Left forelimb (tissue), 1 donor: ENCODE measurements around the gene CSRP2.
A peak's percentile ranks its signal among the peaks of the same experiment; 100 is the strongest.

Experiments
- DNase-seq: peaks from one replicate; pipeline ENCODE4 v3.0.0-alpha.2; 2018; ENCODE audit warnings: low spot score

Gene CSRP2

GRCh38 chr12:76891609-76892008, 12.8 kb upstream of the CSRP2 start:
- no peak for DNase-seq

- DNase-seq: no peak
Observed at GRCh38 chr12:76890151-76891143, 11.6 kb upstream of the CSRP2 start.

DNA sequence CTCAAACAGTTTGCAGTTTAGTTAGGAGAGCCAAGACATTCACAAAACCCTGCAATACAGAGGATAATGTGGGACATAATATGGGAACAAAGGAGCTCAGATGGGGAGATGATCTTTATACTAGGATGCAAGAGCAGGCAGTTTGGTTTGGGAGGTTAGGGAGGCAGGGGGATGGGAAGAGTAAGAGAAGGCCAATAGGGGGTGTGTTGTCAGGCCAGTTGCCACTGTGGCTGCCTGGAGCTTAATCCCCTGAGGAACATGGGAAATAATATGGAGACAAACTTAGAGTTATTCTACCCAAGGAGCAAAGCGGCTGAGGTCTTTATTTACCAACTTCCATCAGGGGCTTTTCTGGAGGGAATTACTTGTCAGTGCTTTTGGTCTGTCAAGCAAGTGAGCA, 10.0 kb upstream of the CSRP2 start:
- no peak for DNase-seq

GRCh38 chr12:76883811-76884210, 5.0 kb upstream of the CSRP2 start:
- no peak for DNase-seq

GRCh38 chr12:76883151-76883550, 4.3 kb upstream of the CSRP2 start:
- DNase-seq: no peak

- no peak for DNase-seq
Observed at GRCh38 chr12:76882367-76882766, 3.5 kb upstream of the CSRP2 start.

GRCh38 chr12:76881142-76881541, 2.3 kb upstream of the CSRP2 start:
- no peak for DNase-seq

- no peak for DNase-seq
Observed at GRCh38 chr12:76880519-76881023, 1.8 kb upstream of the CSRP2 start.

- DNase-seq: no peak
Observed at GRCh38 chr12:76879710-76880518, 1.1 kb upstream of the CSRP2 start.

- DNase-seq: no peak
Observed at GRCh38 chr12:76878099-76878898, 520 bp downstream of the CSRP2 start.

DNA sequence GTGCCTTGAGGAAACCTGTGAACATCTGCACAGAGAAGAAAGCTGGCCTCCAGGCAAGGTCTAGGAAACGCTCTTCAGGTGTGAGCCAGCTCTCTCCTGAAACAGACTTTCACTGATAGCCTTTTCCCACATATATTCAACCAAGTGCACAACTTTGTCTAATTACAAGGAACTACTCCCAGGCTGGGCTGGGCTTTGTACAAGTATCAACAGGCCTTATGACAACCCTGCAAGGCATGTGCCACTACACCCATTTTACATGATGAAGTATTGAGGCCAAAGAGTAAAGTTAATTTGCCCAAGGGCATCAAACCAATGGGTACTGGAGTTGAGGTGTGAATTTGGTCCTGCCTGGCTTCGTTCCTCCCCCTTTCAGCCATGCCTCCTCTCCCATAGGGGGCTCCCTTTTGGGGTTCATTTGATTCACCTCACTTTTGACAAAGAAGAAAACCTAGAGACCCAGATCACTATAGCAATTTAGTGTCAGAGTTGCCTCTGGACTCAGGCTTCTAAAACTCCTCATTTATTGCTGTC, 2.1 kb downstream of the CSRP2 start:
- no peak for DNase-seq

- no peak for DNase-seq
Observed at GRCh38 chr12:76874491-76875190, 4.2 kb downstream of the CSRP2 start.

DNA sequence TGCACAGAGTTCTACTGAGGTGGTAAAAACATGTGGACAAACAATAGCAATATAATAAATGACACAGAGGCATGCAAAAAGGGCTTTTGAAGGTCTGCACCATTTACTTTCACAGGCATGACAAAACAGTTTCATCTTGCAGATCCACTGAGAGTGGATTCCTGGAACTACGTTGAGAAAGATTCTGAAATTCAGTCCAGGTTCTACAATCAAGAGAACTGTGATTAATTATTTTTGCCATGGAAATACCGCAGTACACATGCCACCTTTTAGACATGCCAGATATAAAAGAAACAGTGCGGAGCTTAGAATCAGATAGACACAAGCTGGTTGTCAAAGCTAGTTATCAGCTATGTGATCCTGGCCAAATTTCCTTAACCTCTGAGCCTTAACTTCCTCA, 4.8 kb downstream of the CSRP2 start:
- DNase-seq: no peak

DNA sequence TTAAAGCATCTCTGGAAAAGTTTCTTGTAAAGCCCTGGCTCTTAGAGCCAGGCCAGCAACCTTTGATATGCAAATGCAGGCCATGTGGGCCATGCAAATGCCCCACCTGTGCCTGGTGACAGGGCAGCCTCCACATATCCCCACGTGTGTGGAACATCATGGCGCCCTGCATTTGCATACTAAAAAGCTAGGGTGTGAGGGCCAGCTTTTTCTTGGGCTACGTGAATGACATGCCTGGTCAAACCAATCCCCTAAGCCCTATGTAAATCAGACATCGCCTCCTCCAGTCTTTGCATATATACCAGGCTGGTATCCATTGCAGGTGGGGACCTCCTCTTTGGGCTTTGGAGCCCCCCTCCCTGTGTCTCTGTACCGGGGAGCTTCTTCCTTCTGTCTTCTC, 6.4 kb downstream of the CSRP2 start:
- DNase-seq: no peak

DNA sequence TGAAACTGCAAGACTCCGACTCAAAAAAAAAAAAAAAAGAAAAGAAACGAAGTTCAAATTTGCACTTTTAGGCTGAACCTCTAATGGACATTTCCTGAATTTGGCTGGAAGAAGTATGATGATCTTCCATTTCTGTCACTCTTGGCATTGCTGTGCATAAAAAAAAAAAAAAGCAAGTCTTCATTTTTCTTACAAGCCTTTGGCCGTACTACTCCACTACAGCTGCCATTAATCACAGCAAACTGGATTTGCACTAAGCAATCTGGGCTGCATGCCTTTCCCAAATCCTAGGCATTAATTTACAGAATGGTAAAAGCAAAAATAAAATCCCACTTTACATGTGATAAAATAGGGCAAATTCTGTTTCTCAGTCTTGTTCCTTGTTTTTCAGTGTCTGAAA, 7.1 kb downstream of the CSRP2 start:
- DNase-seq: no peak

GRCh38 chr12:76871082-76871481, 7.7 kb downstream of the CSRP2 start:
- no peak for DNase-seq

- DNase-seq: peak; percentile 76
Observed at GRCh38 chr12:76866726-76867125, 12.1 kb downstream of the CSRP2 start.

DNA sequence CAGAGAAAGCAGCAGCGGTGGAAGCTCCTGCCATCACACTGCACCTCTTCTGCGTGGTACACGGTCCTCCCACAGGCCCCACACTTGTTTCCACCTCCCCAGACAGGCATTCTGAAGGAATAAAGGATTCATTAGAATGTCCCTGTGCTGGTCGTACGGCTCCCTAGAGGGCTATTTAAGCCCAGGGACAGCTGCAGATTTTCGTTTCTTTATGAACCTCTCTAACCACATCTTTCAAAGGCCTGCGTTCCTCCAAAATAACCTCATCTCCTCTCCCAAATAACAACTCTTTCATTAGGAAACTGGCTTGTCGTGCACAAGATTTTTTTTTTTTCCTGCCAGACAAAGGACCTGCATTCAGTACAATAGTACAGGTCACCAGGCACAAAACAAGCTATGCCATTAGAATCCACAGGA, 12.7 kb downstream of the CSRP2 start:
- DNase-seq: no peak

- DNase-seq: no peak
Observed at GRCh38 chr12:76864791-76865400, 13.9 kb downstream of the CSRP2 start.

DNA sequence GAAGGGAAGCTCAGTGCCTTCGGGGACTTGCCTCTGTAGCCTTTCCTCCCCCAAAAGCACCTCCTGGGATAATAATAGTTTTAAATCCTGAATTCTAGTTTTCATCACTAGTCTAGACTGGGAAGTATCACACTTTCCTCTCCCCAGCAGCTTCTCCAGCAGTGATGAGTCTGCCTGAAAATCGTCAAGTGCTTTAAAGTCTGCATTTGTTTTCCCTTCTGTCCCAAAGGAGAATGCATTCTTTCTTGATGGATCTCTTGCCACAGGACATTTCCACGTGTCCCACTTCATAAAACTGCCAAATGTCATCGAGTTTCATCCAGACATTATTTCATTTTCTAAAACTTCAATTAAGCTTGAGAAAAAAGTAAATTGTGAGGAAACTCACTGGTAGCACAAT, 15.0 kb downstream of the CSRP2 start:
- DNase-seq: no peak
